Muscle of leg (tissue), 11 donors: ENCODE data around the gene STAT2. TPM values are rescaled to one million over a fixed set of nuclear protein-coding genes. Genes with fewer than 3 reads are reported as not detected.
A peak's percentile ranks its signal among the peaks of the same experiment; 100 is the strongest.

ENCODE experiments used
- DNase-seq: peaks from one replicate; pipeline ENCODE4 v3.0.0; 2013
- H3K27ac ChIP-seq: one replicate; pipeline ENCODE4 v1.5.1; 2013; ENCODE audit warnings: mild to moderate bottlenecking, low read length, control low read depth
- H3K27me3 ChIP-seq: one replicate; pipeline ENCODE4 v1.6.1; 2013; ENCODE audit warnings: low read length; ENCODE audit not compliant: control insufficient read depth, insufficient read depth
- H3K36me3 ChIP-seq: one replicate; pipeline ENCODE4 v1.6.1; 2013; ENCODE audit warnings: low read length; ENCODE audit not compliant: control insufficient read depth, insufficient read depth
- H3K4me1 ChIP-seq: one replicate; pipeline ENCODE4 v1.6.1; 2013; ENCODE audit warnings: low read length; ENCODE audit not compliant: control insufficient read depth, insufficient read depth
- H3K4me3 ChIP-seq: one replicate; pipeline ENCODE4 v1.5.1; 2013; ENCODE audit warnings: low read length, control low read depth
- H3K9me3 ChIP-seq: replicated peaks from 2 replicates; pipeline ENCODE4 v1.6.1; 2013; ENCODE audit warnings: low read depth, low read length; ENCODE audit not compliant: control insufficient read depth
- WGBS: methylation state at CpG from one replicate; pipeline ENCODE4 v1.1.5; 2013; ENCODE audit warnings: missing lambda C conversion rate; ENCODE audit not compliant: insufficient coverage; 5-methylcytosine and 5-hydroxymethylcytosine counted together
- polyA plus RNA-seq, 8 donors: library from polyadenylated mRNA; unstranded; fragments of 120-200 nt; gene quantifications; one replicate each; pipeline versions ENCODE4 v1.2.1 to v1.2.3, GENCODE V29; 2013; ENCODE audit warnings: inconsistent platforms in 1 of 8, low replicate concordance in 1 of 8; ENCODE audit not compliant: insufficient read length in 8 of 8, insufficient read depth in 1 of 8
- total RNA-seq: library from RNA; stranded (reverse); fragments of 120-200 nt; gene quantifications from one replicate; pipeline ENCODE4 v1.2.4, GENCODE V29; 2013

Gene STAT2
- total and polyA plus RNA-seq, 9 donors, result 40.9 to 71.8 (median 61.4) TPM

- no peak for DNase-seq
- H3K9me3 ChIP-seq, result peaks cover 3% of the 10 kb centered on the region
These were observed 29.5 kb upstream of the STAT2 start for GRCh38 chr12:56389412-56389811.

GRCh38 chr12:56387152-56387736 is 27.3 kb upstream of the STAT2 start:
- no peaks in the 10 kb centered on the region for H3K4me1 ChIP-seq
- DNase-seq, result no peak
- no peak overlapping the region for H3K4me3 ChIP-seq
- no peaks in the 10 kb centered on the region for H3K9me3 ChIP-seq
- WGBS, result 21% methylated on average over 4 of the region's 7 CpGs
- no peaks in the 10 kb centered on the region for H3K36me3 ChIP-seq
- H3K27me3 ChIP-seq, result no peaks in the 10 kb centered on the region
- no peak overlapping the region for H3K27ac ChIP-seq

More at GRCh38 chr12:56389412-56389811, 29.5 kb upstream of the STAT2 start:
- Histone ChIP-seq H3K4me1 (no peaks in the 10 kb centered on the region), H3K27me3 (no peaks in the 10 kb centered on the region), H3K27ac (no peak overlapping the region), H3K36me3 (no peaks in the 10 kb centered on the region), H3K4me3 (no peak overlapping the region)
- WGBS, result 60% methylated on average over 1 of the region's 5 CpGs

- Histone ChIP-seq H3K4me1 (no peaks in the 10 kb centered on the region), H3K36me3 (no peaks in the 10 kb centered on the region), H3K27me3 (no peaks in the 10 kb centered on the region), H3K9me3 (no peaks in the 10 kb centered on the region), H3K27ac (no peak overlapping the region), H3K4me3 (no peak overlapping the region)
- WGBS, result no CpG with 5 or more reads among the region's 1 CpG
- no peak for DNase-seq
These were observed 26.0 kb upstream of the STAT2 start for GRCh38 chr12:56385873-56386272.

- H3K36me3 ChIP-seq, result no peaks in the 10 kb centered on the region
- no peak for DNase-seq
- 95% methylated on average over 8 of the region's 16 CpGs for WGBS
- no peak overlapping the region for H3K4me3 ChIP-seq
- no peaks in the 10 kb centered on the region for H3K9me3 ChIP-seq
- H3K27me3 ChIP-seq, result no peaks in the 10 kb centered on the region
- H3K27ac ChIP-seq, result no peak overlapping the region
- H3K4me1 ChIP-seq, result no peaks in the 10 kb centered on the region
These were observed 22.7 kb upstream of the STAT2 start for GRCh38 chr12:56382611-56383010.

GRCh38 chr12:56377989-56378316 is 18.0 kb upstream of the STAT2 start:
- Histone ChIP-seq H3K4me1 (no peaks in the 10 kb centered on the region), H3K9me3 (no peaks in the 10 kb centered on the region), H3K27me3 (no peaks in the 10 kb centered on the region), H3K27ac (no peak overlapping the region), H3K36me3 (no peaks in the 10 kb centered on the region), H3K4me3 (no peak overlapping the region)
- no CpG with 5 or more reads among the region's 1 CpG for WGBS
- no peak for DNase-seq

- Histone ChIP-seq H3K4me3 (no peak overlapping the region), H3K27ac (no peak overlapping the region), H3K4me1 (no peaks in the 10 kb centered on the region), H3K36me3 (no peaks in the 10 kb centered on the region), H3K9me3 (no peaks in the 10 kb centered on the region), H3K27me3 (no peaks in the 10 kb centered on the region)
- DNase-seq, result no peak
- WGBS, result 67% methylated on average over 1 of the region's 4 CpGs
These were observed 17.5 kb upstream of the STAT2 start for GRCh38 chr12:56377310-56377988.

- WGBS, result 70% methylated on average over 1 of the region's 11 CpGs
- Histone ChIP-seq H3K4me1 (no peaks in the 10 kb centered on the region), H3K9me3 (no peaks in the 10 kb centered on the region), H3K27me3 (no peaks in the 10 kb centered on the region), H3K4me3 (no peak overlapping the region), H3K36me3 (no peaks in the 10 kb centered on the region), H3K27ac (no peak overlapping the region)
- DNase-seq, result peak; percentile 21
These were observed 15.9 kb upstream of the STAT2 start for GRCh38 chr12:56375598-56376434.

- no peaks in the 10 kb centered on the region for H3K27me3 ChIP-seq
- no peak overlapping the region for H3K4me3 ChIP-seq
- H3K9me3 ChIP-seq, result no peaks in the 10 kb centered on the region
- no peaks in the 10 kb centered on the region for H3K36me3 ChIP-seq
- WGBS, result 100% methylated on average over 3 of the region's 7 CpGs
- no peak overlapping the region for H3K27ac ChIP-seq
- no peaks in the 10 kb centered on the region for H3K4me1 ChIP-seq
- DNase-seq, result no peak
These were observed 15.1 kb upstream of the STAT2 start for GRCh38 chr12:56374726-56375597.

GRCh38 chr12:56373515-56373914 is 13.6 kb upstream of the STAT2 start:
- H3K9me3 ChIP-seq, result no peaks in the 10 kb centered on the region
- no CpG with 5 or more reads among the region's 1 CpG for WGBS
- H3K4me1 ChIP-seq, result no peaks in the 10 kb centered on the region
- no peaks in the 10 kb centered on the region for H3K27me3 ChIP-seq
- no peaks in the 10 kb centered on the region for H3K36me3 ChIP-seq
- no peak overlapping the region for H3K4me3 ChIP-seq
- H3K27ac ChIP-seq, result no peak overlapping the region
- DNase-seq, result no peak

- Histone ChIP-seq H3K4me1 (no peaks in the 10 kb centered on the region), H3K9me3 (no peaks in the 10 kb centered on the region), H3K27ac (no peak overlapping the region), H3K27me3 (no peaks in the 10 kb centered on the region), H3K4me3 (no peak overlapping the region), H3K36me3 (no peaks in the 10 kb centered on the region)
- DNase-seq, result no peak
- no CpG with 5 or more reads among the region's 3 CpGs for WGBS
These were observed 7.0 kb upstream of the STAT2 start for GRCh38 chr12:56366948-56367347.
